ENCODE results near the gene APOL6. TPM values are rescaled to one million over a fixed set of nuclear protein-coding genes. Genes with fewer than 3 reads are reported as not detected.

The APOL6 gene
- total RNA-seq, 1 donor from 2014 or later, result 1.2 TPM

GRCh38 chr22:35604621-35605368 is 43.5 kb upstream of the APOL6 start:
- no peak overlapping the region for H3K27ac Mint-ChIP-seq
- TF ChIP-seq CTCF (IDR thresholded peaks at IDR 0.05; ENCODE audit: unreplicated experiment), result no peak
- H3K4me3 Mint-ChIP-seq, result no peak overlapping the region
- no peak for DNase-seq (ENCODE audit: low spot score in 2 of 2, unreplicated experiment in 2 of 2)
- peaks cover 17% of the 10 kb centered on the region for H3K4me1 Mint-ChIP-seq
- H3K9me3 Mint-ChIP-seq, result no peaks in the 10 kb centered on the region
- H3K36me3 Mint-ChIP-seq, result no peaks in the 10 kb centered on the region
- H3K27me3 Mint-ChIP-seq (ENCODE audit: low read depth), result no peaks in the 10 kb centered on the region

- peak overlapping the region; percentile 28 for H3K27ac Mint-ChIP-seq
- H3K4me1 Mint-ChIP-seq, result peaks cover 17% of the 10 kb centered on the region
- no peaks in the 10 kb centered on the region for H3K27me3 Mint-ChIP-seq (ENCODE audit: low read depth)
- DNase-seq (ENCODE audit: low spot score in 2 of 2, unreplicated experiment in 2 of 2), result no peak
- H3K9me3 Mint-ChIP-seq, result no peaks in the 10 kb centered on the region
- TF ChIP-seq CTCF (IDR thresholded peaks at IDR 0.05; ENCODE audit: unreplicated experiment), result no peak
- H3K4me3 Mint-ChIP-seq, result no peak overlapping the region
- no peaks in the 10 kb centered on the region for H3K36me3 Mint-ChIP-seq
These were observed 42.9 kb upstream of the APOL6 start for GRCh38 chr22:35605369-35605680.

GRCh38 chr22:35605851-35606481 is 42.3 kb upstream of the APOL6 start:
- no peak for DNase-seq (ENCODE audit: low spot score in 2 of 2, unreplicated experiment in 2 of 2)
- no peaks in the 10 kb centered on the region for H3K36me3 Mint-ChIP-seq
- H3K27me3 Mint-ChIP-seq (ENCODE audit: low read depth), result no peaks in the 10 kb centered on the region
- H3K4me3 Mint-ChIP-seq, result no peak overlapping the region
- peaks cover 17% of the 10 kb centered on the region for H3K4me1 Mint-ChIP-seq
- no peak overlapping the region for H3K27ac Mint-ChIP-seq
- no peak for TF ChIP-seq CTCF (IDR thresholded peaks at IDR 0.05; ENCODE audit: unreplicated experiment)
- no peaks in the 10 kb centered on the region for H3K9me3 Mint-ChIP-seq

- H3K4me3 Mint-ChIP-seq, result no peak overlapping the region
- H3K9me3 Mint-ChIP-seq, result no peaks in the 10 kb centered on the region
- H3K27ac Mint-ChIP-seq, result no peak overlapping the region
- H3K4me1 Mint-ChIP-seq, result peaks cover 17% of the 10 kb centered on the region
- TF ChIP-seq CTCF (IDR thresholded peaks at IDR 0.05; ENCODE audit: unreplicated experiment), result no peak
- no peaks in the 10 kb centered on the region for H3K27me3 Mint-ChIP-seq (ENCODE audit: low read depth)
- DNase-seq (ENCODE audit: low spot score in 2 of 2, unreplicated experiment in 2 of 2), result no peak
- H3K36me3 Mint-ChIP-seq, result no peaks in the 10 kb centered on the region
These were observed 41.3 kb upstream of the APOL6 start for GRCh38 chr22:35606916-35607315.

GRCh38 chr22:35608088-35608487 is 40.2 kb upstream of the APOL6 start:
- H3K9me3 Mint-ChIP-seq, result no peaks in the 10 kb centered on the region
- H3K36me3 Mint-ChIP-seq, result no peaks in the 10 kb centered on the region

More at GRCh38 chr22:35608088-35608487, 40.2 kb upstream of the APOL6 start:
- Mint-ChIP-seq H3K27me3 (ENCODE audit: low read depth) (no peaks in the 10 kb centered on the region), H3K27ac (no peak overlapping the region), H3K4me3 (no peak overlapping the region), H3K4me1 (peaks cover 17% of the 10 kb centered on the region)
- TF ChIP-seq CTCF (IDR thresholded peaks at IDR 0.05; ENCODE audit: unreplicated experiment), result no peak
- DNase-seq (ENCODE audit: low spot score in 2 of 2, unreplicated experiment in 2 of 2), result no peak

Measured in mesothelial cell of epicardium (in vitro differentiated cells).